Smooth muscle cell (in vitro differentiated cells): Measurements from ENCODE around the gene FAM53C. TPM values are rescaled to one million over a fixed set of nuclear protein-coding genes. Genes with fewer than 3 reads are reported as not detected.

ENCODE experiments used
- DNase-seq: peaks from one replicate; lab custom pipeline; 2025; ENCODE audit not compliant: unreplicated experiment; lab: John Stamatoyannopoulos, UW
- H2AFZ ChIP-seq: fragments of 200-600 bp; sonication (generic); 2 replicates; pipeline ENCODE4 v1.6.0; 2016; ENCODE audit warnings: antibody characterized with exemption, low read depth, mild to moderate bottlenecking
- H3F3A ChIP-seq: fragments of 200-600 bp; sonication (generic); 2 replicates; pipeline ENCODE4 v1.6.0; 2017; ENCODE audit warnings: antibody characterized with exemption, low read depth
- H3K27ac ChIP-seq: fragments of 200-600 bp; sonication (generic); 2 replicates; pipeline ENCODE4 v1.5.1; 2016; ENCODE audit warnings: low read depth, mild to moderate bottlenecking
- H3K27me3 ChIP-seq: fragments of 200-600 bp; sonication (generic); 2 replicates; pipeline ENCODE4 v1.6.1; 2016; ENCODE audit warnings: low read depth, mild to moderate bottlenecking
- H3K36me3 ChIP-seq: fragments of 200-600 bp; sonication (generic); 2 replicates; pipeline ENCODE4 v1.5.1; 2016; ENCODE audit warnings: low read depth
- H3K4me1 ChIP-seq: fragments of 200-600 bp; sonication (generic); 2 replicates; pipeline ENCODE4 v1.5.1; 2016; ENCODE audit warnings: low read depth
- H3K4me2 ChIP-seq: fragments of 200-600 bp; sonication (generic); 2 replicates; pipeline ENCODE4 v1.6.0; 2016; ENCODE audit warnings: mild to moderate bottlenecking
- H3K4me3 ChIP-seq: fragments of 200-600 bp; sonication (generic); 2 replicates; pipeline ENCODE4 v1.5.1; 2016; ENCODE audit warnings: mild to moderate bottlenecking
- H3K79me2 ChIP-seq: fragments of 200-600 bp; sonication (generic); 2 replicates; pipeline ENCODE4 v1.6.0; 2016; ENCODE audit warnings: low read depth, mild to moderate bottlenecking
- H3K9ac ChIP-seq: fragments of 200-600 bp; sonication (generic); 2 replicates; pipeline ENCODE4 v1.6.0; 2016; ENCODE audit warnings: low read depth
- H3K9me3 ChIP-seq: fragments of 200-600 bp; sonication (generic); replicated peaks from 2 replicates; pipeline ENCODE4 v1.5.1; 2016; ENCODE audit warnings: low read depth
- H4K20me1 ChIP-seq: fragments of 200-600 bp; sonication (generic); 2 replicates; pipeline ENCODE4 v1.6.0; 2016; ENCODE audit warnings: low read depth
- CTCF ChIP-seq: fragments of 200-600 bp; sonication (generic); IDR thresholded peaks from 2 replicates; pipeline ENCODE4 v1.5.1; 2017; ENCODE audit warnings: borderline replicate concordance, mild to moderate bottlenecking, antibody characterized with exemption; ENCODE audit not compliant: insufficient read depth, poor library complexity, severe bottlenecking
- WGBS: methylation state at CpG from one replicate; pipeline ENCODE4 v1.1.7; 2016; ENCODE audit warnings: low lambda C conversion rate; 5-methylcytosine and 5-hydroxymethylcytosine counted together
- polyA plus RNA-seq: library from polyadenylated mRNA; unstranded; fragments of >200 nt; fragmentation: Nextera tagmentation; extraction: Ambion mirVana; gene quantifications from 2 replicates; pipeline ENCODE4 v1.2.1, GENCODE V29; 2016
- total RNA-seq: library from RNA; depleted of rRNA; stranded (reverse); fragments of >200 nt; gene quantifications from 2 replicates; pipeline ENCODE4 v1.2.3, GENCODE V29; 2014

FAM53C gene
- total and polyA plus RNA-seq, 2 experiments from 2014 or later, result 34.8 to 45.1 TPM

GRCh38 chr5:138391859-138392386 lies 53.9 kb downstream of the FAM53C start:
- DNase-seq, result no peak
- Histone ChIP-seq H3K9ac (no peak overlapping the region), H3K9me3 (no peaks in the 10 kb centered on the region), H3K4me1 (no peaks in the 10 kb centered on the region), H3K79me2 (no peaks in the 10 kb centered on the region), H3K27me3 (no peaks in the 10 kb centered on the region), H3K36me3 (no peaks in the 10 kb centered on the region), H3F3A (no peaks in the 10 kb centered on the region), H3K27ac (no peak overlapping the region), H3K4me2 (no peak overlapping the region), H3K4me3 (no peak overlapping the region), H4K20me1 (no peaks in the 10 kb centered on the region), H2AFZ (no peak overlapping the region)
- no peak for TF ChIP-seq CTCF
- WGBS, result 92% methylated on average over 9 of the region's 9 CpGs

Other genes with a start within 250 kb of the FAM53C start
- 0.67 and 2.7 TPM in 2 replicates for gene NME5, start 198.8 kb upstream of the FAM53C start, total RNA-seq
- gene NME5, start 198.8 kb upstream of the FAM53C start, polyA plus RNA-seq, result 1.2 and 2.1 TPM in 2 replicates
- gene BRD8, start 159.6 kb upstream of the FAM53C start, total RNA-seq, result 24.2 and 25.1 TPM in 2 replicates
- 34.3 and 41.2 TPM in 2 replicates for gene BRD8, start 159.6 kb upstream of the FAM53C start, polyA plus RNA-seq
- gene KIF20A, start 159.2 kb upstream of the FAM53C start, total RNA-seq, result 8.8 and 10.7 TPM in 2 replicates
- gene KIF20A, start 159.2 kb upstream of the FAM53C start, polyA plus RNA-seq, result 7.8 and 9.4 TPM in 2 replicates
- gene CDC23, start 124.9 kb upstream of the FAM53C start, total RNA-seq, result 37.2 and 61.0 TPM in 2 replicates
- 39.5 and 43.5 TPM in 2 replicates for gene CDC23, start 124.9 kb upstream of the FAM53C start, polyA plus RNA-seq
- gene GFRA3, start 63.6 kb upstream of the FAM53C start, total RNA-seq, result 0.36 TPM in 1 of 2 replicates, not detected in the other
- 0.09 and 2.7 TPM in 2 replicates for gene GFRA3, start 63.6 kb upstream of the FAM53C start, polyA plus RNA-seq
- gene CDC25C, start 6.5 kb upstream of the FAM53C start, total RNA-seq, result 2.6 and 4.3 TPM in 2 replicates
- 1.7 and 3.0 TPM in 2 replicates for gene CDC25C, start 6.5 kb upstream of the FAM53C start, polyA plus RNA-seq
- gene KDM3B, start 14.4 kb downstream of the FAM53C start, total RNA-seq, result 43.1 and 54.3 TPM in 2 replicates
- 16.5 and 17.9 TPM in 2 replicates for gene KDM3B, start 14.4 kb downstream of the FAM53C start, polyA plus RNA-seq
- 4.0 and 4.3 TPM in 2 replicates for gene REEP2, start 100.8 kb downstream of the FAM53C start, total RNA-seq
- gene REEP2, start 100.8 kb downstream of the FAM53C start, polyA plus RNA-seq, result 5.4 and 7.7 TPM in 2 replicates
- 205 and 250 TPM in 2 replicates for gene EGR1, start 127.2 kb downstream of the FAM53C start, total RNA-seq
- gene EGR1, start 127.2 kb downstream of the FAM53C start, polyA plus RNA-seq, result 851 and 1,110 TPM in 2 replicates
- gene ETF1, start 205.0 kb downstream of the FAM53C start, total RNA-seq, result 98.0 and 100 TPM in 2 replicates
- gene ETF1, start 205.0 kb downstream of the FAM53C start, polyA plus RNA-seq, result 44.0 and 48.7 TPM in 2 replicates
- gene HSPA9, start 237.1 kb downstream of the FAM53C start, total RNA-seq, result 263 and 317 TPM in 2 replicates
- 136 and 157 TPM in 2 replicates for gene HSPA9, start 237.1 kb downstream of the FAM53C start, polyA plus RNA-seq